HG02884 (cell line): ENCODE results near the gene STAC2.
"Not testable (repeated sequence)": the region's sequence is repeated elsewhere in the genome, so short reads cannot be mapped to it uniquely, and the experiment has no call there.

Experiments used
- ATAC-seq: cut with Tn5 transposase; IDR thresholded peaks from one replicate; pipeline ENCODE4 v1.9.1; 2021; ENCODE audit warnings: mild to moderate bottlenecking, moderate library complexity; ENCODE audit not compliant: unreplicated experiment

The STAC2 gene

DNA sequence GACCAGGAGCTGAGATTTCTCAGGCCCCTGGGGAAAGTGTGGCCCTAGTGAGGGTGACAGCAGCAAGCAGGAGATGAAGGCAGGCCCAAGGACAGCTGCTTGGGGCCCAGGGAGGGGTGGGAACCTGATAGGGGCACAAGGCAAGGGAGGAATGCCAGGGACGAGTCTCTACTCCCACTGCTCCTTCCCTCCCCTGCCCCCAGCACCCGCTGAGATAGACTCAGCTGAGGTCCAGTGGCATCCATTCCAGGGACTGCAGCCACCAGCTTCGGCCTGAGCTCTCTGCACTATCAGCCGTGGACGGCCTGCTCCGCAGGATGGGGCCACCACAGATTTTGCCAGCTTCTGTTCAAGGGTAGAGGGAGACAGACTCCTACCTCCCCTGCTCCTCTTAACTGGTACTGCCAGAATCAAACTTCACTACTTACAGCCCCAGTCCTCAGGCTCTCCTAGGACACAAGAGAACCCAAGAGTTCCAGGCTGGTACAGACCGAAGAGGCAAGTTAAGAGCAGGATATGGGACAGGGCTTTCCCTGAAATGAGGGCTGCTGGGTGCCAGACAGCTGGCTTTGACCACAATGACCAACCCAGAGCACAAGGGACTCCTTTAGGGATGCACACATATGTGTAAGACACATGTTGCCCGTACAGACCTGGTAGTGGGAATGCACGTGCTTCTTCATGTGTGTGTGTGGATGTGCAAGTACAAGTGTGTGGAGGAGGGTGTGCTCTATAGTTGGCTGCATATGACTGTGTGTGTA lies 33.8 kb downstream of the STAC2 start:
- ATAC-seq, result no peak

DNA sequence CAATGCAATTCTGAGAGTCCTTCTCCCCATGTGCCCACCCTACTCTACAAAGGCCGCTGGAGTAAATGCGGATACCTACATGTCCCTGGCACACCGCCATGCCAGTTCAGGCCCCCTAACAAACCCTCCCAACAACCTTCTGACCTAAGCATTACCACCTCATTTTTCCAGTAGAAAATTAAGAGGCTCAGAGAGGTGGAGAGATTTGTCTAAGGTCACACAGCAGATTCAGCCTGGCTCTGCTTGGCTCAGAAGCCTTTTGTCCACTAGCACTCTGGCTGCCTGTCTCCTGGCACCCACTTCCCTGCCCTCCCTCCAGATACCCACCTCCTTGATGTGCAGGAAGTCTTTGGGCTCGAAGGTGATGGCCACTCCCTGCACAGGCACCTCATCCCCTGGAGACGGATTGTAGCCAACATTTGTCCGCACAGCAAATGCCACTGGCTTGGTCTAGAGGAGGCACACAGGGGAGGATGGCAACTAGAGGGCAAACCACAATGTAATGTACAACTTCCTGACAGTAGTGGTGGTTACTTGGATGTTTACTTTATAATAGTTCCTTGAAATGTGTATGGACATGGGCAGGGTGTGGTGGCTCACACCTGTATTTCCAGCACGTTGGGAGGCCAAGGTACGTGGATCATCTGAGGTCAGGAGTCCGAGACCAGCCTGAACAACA lies 38.5 kb downstream of the STAC2 start:
- ATAC-seq, result no peak

DNA sequence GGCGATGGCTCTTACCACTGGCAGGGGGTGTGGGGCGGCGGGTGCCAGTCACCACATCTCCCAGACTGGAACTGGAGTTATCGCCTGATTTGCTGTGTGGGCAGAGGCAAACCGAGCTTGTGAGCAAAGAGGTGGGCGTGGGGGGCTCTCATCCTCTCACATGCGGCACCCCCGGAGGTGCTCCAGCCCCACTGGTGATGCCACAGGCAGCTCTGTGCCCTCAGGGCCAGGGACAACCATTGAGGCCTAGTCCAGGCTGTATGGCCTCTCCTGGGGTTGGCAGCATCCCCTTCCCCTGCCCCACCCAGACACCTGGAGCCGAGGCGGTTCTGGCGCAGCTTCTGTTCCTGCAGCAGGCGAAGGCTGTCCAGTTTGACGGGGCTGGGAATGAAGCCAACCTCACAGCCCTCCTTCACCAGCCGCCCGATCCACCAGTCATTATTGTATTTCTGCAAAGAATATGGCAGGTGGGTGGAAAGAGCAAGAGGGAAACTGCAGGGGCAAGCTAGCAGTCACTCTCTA lies 39.2 kb downstream of the STAC2 start:
- ATAC-seq, result no peak

DNA sequence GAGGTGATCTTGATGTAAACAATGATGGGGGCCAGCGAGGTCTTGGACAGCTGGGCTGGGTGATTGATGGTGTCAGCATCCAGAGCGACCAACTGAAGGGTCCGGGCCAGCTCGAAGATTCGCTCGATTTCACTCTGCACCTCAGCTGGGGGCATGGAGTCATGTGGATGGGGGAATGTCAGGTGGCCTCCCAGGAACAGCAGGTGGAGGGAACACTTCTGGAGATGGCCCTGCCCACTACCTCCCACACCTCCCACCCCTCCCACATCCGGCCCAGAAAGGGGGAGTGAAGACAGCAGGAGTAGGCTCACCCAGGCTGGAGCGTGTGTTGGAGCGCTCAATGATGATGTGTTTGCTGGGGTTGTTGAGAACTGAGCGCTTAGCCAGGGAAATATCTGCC lies 42.0 kb downstream of the STAC2 start:
- ATAC-seq, result no peak

DNA sequence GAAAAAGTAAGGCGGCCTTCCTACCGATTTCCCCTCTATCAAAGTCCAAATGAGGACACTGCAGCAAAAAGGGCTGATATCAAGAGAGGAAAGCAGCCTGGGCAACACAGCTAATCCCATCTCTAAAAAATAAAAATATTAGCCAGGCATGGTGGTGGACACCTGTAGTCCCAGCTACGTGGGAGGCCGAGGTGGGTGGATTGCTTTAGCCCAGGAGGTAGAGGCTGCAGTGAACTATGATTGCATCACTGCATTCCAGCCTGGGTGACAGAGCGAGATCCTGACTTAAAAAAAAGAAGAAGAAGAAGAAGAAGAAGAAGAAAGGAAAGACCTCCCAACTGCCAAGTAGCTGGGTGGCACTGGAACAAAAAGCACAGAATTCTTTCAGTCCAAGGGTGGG lies 42.7 kb downstream of the STAC2 start:
- ATAC-seq, result no peak

DNA sequence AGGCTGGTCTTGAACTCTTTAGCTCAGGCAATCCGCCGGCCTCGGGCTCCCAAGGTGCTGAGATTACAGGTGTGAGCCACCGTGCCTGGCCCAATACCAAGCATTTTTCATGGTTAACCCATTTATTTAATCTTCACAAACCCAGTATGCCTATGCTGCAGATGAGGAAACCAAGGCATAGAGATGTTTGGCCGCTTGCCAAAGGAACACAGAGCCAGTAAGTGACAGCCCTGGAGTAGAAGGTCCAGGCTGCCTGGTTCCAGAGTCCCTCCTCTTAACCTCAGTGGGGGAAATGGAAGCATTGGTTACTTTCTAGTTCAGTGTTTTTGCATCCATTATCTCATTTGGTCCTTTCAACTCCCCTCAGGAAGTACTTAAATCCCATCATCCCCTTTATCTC lies 44.4 kb downstream of the STAC2 start:
- ATAC-seq, result no peak

DNA sequence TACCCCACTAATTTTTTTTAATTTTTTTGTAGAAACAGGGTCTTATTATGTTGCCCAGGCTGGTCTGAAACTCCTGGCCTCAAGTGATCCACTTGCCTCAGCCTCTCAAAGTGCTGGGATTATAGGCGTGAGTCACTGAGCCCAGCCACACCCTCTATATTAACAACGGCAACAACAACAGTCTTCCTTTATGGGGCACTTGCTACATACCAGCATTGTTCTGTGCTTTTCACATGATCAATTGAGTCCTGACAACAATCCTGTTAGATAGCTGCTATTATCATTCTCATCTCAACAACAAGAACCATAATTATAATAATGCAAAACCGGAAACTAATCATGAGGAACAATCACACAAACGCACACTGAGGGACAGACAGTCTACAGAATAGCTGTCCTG lies 47.2 kb downstream of the STAC2 start:
- ATAC-seq, result no peak

DNA sequence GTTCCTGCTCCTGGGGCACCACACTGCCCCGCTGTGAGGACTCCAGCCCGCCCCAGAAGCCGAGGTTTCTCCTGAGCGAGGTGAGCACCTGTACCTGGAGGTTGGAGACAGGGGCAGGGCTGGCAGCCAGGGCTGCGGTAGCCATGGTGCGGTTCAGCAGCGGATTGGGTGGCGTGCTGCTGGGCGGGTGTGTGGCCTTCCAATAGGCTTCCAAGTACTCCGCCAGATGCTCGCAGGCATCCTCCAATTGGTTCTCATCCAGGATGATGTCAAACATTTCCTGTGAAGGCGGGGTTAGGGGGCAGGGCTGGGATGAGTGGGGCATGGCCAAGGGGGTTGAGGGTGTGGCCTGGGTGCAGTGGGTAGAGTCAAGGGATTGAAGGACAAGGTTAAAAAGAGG lies 48.5 kb downstream of the STAC2 start:
- no peak for ATAC-seq

DNA sequence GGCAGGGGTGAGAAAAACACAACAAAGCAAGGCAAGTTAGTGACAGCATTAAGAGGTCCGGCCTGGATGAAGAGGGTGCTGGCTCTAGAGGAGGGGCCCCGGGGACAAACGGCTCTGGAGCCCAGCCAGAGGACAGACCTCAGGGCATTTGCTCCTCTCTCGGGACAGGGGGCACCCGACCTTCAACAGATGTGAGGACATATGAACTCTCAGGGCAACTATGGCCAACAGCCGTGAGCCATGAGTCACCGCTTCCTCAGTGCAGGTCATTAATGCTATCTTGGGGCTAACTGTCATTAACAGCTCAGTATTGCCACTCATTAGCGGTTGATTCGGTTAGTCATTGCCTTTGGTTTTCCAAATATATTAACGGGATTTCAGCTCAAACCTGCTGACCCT lies 50.1 kb downstream of the STAC2 start:
- ATAC-seq, result no peak

DNA sequence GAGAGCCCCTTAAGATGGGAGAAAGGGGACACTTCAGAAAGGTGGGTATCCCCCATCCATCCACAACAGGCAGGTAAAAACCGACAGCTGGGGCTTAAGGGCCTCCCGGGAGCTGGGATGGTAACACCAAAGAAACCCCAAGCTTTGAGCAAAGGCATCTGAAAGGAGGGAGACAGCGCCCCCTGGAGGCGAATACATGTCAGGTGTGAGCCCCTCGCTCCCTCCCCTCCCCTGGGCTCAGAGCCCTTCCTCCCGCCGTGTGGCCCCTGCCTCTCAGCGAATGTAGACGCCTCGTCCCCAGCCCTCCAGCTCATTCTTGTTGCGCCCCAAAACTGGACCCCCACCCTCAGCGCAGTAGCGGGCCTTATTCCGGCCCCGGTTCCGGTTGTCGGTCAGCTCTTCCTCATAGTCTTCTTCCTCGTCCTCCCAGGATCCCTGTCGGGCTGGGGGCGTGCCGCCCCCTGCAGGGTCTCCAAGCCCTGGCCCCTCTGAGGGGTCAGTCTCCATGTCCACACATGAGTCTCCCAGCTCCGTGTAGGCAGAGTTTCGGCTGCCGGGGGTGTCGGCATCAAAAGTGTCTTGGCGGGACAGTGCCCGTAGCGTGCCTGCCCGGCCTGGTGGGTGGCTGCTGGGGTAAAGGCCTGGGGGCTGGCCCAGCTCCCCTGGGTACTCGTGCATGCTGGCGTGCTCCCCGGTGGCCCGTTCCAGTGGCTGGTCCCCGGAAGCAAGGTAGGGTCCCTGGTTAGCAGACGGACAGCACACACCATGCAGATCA lies 50.6 kb downstream of the STAC2 start:
- ATAC-seq, result no peak

DNA sequence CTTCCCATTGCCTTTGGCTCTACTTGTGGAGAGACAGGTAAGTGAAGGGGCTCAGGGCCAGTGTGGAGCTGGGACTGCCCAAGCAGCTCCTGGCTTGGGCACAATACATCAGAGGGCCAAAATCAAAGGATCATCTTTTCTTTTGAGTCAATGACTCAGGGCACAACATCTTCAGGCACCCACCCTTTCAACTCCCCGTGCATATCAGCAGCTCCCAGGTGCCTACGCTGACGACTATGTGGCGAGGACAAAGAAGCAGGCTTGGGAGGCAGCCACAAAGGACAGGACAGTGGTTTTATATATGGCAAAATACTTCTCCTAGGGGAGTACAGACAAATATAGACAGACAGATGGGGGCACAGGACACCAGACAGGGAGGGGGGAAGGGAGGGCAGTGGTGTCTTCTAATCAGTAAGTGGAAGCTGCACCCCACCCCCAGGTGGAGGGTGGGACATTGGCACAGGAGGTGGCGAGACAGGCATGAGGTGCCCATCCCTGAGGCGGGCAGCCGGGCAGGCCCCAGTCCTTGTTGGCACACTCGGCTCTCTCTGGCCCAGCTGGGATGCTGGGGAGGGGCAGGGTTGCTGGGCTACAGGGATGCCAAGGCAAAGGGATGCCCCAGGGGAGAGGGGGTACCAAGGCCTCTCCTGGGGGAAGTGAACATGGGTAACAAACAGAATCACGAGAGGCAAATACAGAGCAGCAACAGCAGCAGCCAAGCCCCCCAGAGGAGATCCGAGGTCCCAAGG lies 52.0 kb downstream of the STAC2 start:
- ATAC-seq, result no peak

DNA sequence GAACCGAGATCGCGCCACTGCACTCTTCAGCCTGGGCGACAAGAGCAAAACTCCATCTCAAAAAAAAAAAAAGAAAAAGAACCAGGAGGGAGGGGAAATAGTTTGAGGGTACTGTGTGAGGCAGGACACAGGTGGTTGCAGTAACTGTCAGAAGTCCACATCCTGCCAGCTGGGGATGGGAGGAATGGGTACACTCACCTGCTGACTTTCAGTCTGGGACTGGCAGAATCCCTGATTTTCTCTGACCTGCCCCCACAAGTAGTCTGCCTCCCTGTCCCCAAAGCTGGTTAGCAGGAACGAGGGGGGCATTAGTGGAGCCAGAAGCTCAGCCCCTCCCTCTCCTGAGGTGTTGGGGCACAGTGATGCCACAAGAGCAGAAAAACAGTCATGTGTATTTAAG lies 52.7 kb downstream of the STAC2 start:
- ATAC-seq, result no peak

DNA sequence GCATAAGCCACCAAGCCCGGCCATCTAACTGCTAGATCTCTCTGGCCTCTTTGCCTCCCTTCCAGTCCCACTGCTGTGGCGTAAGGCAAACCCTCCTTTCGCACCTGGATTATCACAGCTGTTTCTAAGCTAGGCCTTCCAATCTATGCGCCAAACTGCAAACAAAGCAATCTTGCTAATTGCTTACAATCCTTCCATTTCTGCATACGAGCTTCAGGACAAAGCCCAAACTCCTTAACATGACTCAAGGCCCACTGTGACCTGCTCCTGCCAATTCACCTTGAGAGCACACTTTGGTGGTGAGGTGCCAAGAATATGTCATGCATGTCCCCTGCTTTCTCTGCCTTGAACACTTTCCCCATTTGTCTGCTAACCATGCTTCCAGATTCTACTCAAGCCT lies 53.8 kb downstream of the STAC2 start:
- ATAC-seq, result no peak

DNA sequence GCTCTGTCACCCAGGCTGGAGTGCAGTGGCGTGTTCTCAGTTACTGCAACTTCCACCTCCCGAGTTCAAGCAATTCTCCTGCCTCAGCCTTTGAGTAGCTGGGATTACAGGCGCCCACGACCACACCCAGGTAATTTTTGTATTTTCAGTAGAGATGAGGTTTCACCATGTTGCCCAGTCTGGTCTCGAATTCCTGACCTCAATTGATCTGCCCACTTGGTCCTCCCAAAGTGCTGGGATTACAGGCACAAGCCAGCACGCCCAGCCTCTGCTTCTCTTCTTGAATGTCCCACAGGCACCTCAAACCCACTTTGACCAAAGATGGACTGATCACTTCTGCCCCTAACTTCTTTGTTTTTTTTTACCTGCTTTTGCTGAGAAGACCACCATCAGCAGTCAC lies 55.2 kb downstream of the STAC2 start:
- ATAC-seq, result no peak

DNA sequence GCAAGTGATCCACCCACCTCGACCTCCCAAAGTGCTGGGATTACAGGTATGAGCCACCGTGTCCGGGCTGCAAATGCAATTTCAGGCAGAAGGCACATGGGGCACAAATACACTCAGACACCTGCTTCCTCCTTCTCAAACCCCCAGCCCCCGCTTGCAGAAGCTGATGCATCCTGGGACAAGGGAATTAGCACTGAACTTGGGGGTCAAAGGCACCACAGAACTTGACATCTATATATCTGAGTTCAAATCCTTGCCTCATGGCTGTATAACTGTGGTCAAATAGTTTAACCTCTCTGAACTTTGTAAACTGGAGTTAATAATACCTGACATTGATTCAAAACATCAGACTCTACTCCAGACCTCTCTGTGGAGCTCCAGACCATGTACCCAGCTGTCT lies 55.6 kb downstream of the STAC2 start:
- no peak for ATAC-seq

DNA sequence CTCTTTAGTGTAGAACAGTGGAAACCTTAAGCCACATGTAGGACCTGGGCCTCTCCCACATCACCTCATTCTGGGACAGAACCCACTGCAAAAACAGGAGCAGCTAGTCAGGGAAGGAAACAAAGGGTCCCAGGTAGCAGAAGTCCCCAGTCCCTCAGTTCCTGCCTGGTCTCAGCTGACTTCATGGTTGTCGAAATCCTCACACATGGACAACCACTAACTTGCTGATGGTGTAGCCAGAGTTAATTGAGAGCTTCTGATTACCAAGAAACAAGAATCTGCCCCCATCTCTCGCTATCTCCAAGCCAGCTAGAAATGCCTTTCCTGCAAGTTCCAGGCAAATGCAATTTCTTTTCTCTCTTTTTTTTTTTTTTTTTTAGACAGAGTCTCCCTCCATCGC lies 56.2 kb downstream of the STAC2 start:
- no peak for ATAC-seq

DNA sequence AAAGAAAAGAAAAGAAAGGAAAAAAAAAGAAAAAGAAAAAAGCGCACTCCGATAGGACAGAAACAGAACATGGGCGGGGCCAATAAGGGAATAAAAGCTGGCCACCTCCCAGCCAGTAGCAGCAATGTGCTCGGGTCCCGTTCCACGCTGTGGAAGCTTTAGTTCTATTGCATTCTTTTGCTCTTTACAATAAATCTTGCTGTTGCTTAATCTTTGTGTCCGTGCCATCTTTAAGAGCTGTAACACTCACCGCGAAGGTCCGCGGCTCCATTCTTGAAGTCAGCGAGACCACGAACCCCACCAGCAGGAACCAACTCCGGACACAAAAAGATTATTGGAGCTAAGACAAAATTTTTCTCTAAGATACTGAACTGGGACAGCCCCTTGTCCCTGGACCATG lies 56.6 kb downstream of the STAC2 start:
- ATAC-seq, result no peak

DNA sequence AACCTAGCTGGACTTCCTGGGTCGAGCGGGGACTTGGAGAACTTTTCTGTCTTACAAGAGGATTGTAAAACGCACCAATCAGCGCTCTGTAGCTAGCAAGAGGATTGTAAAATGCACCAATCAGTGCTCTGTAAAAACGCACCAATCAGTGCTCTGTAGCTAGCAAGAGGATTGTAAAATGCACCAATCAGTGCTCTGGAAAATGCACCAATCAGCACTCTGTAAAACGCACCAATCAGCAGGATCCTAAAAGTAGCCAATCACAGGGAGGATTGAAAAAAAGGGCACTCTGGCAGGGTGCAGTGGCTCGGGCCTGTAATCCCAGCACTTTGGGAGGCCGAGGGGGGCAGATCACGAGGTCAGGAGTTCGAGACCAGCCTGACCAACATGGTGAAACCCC lies 57.2 kb downstream of the STAC2 start:
- not testable (repeated sequence) for ATAC-seq

DNA sequence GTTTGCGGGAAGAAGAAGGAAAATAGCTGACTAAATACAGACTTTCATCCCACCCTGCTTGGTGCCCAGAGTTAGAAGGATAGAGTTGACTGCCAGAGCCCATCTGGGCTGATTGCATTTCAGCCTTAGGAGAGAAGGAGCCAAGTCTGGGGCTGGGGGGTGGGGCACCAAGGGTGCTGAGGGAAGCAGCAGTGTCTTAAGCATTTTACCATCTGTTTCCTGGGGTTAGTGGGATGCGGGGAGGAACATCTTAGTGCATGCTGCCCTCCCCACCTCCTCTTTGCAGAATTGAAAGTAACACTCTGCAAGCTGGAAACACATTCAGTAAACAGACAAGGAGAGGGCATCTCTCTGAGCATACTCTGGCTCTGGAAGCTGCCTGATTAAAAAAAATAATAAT lies 58.3 kb downstream of the STAC2 start:
- no peak for ATAC-seq

DNA sequence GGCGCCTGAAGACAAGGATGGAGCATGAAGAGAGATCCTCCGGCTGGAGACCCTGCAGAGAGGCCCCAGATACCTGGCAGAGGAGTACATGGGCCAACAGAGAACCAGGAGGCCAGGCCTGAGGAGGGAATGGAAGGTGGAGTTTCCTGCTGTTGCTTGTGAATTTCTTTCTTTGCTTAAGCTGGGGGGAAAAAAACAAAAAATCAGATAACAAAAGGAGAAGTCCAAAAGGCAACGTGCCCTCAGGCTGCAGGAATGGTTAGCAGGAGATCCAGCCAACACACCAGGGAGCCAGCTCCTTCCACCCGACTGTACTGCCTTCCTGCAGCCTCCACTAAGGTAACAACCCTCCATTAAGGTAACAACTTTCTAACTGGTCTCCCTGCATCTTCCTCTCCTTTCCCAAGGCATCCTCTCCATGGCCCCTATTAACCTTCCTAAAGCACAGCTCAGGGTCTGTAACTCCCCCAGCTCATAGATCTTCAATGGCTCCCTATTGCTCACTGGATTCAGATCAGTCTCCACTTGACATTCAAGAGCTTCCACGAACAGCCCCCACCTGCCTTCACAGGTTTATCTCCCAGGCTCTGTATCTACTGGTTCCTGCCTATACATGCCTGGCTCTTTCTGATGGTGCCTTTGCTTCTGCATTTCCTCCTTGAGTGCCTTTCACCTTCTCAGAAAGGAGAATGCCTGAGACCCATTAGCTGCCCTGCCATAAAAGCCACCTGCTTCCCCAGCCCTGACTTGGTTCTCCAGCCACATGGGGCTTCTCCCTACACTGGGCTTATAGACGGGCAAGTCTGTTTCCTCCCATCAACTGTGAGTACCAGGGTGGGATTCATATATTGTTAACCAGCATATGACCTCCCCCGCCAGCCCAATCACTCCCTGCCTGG lies 59.1 kb downstream of the STAC2 start:
- ATAC-seq, result no peak
